Midbrain (tissue), 1 donor: ENCODE measurements around the gene ABAT.
A peak's percentile ranks its signal among the peaks of the same experiment; 100 is the strongest.
"Not testable (repeated sequence)": the region's sequence is repeated elsewhere in the genome, so short reads cannot be mapped to it uniquely, and the experiment has no call there.

Experiments used
- DNase-seq: peaks from one replicate; lab custom pipeline; 2025; lab: John Stamatoyannopoulos, UW

ABAT gene

GRCh38 chr16:8785408-8785807 is 111.0 kb downstream of the ABAT start:
- no peak for DNase-seq

GRCh38 chr16:8786316-8786715 is 111.9 kb downstream of the ABAT start:
- not testable (repeated sequence) for DNase-seq

- no peak for DNase-seq
Observed at GRCh38 chr16:8788578-8789172, 114.3 kb downstream of the ABAT start.

GRCh38 chr16:8795091-8795490 is 120.7 kb downstream of the ABAT start:
- DNase-seq: no peak

- DNase-seq: no peak
Observed at GRCh38 chr16:8795818-8796217, 121.4 kb downstream of the ABAT start.

GRCh38 chr16:8796469-8797363 is 122.3 kb downstream of the ABAT start:
- DNase-seq: no peak

GRCh38 chr16:8797364-8798173 is 123.2 kb downstream of the ABAT start, which contains the start of the genes PMM2 and TMEM186:
PMM2 (plus strand) TSS chr16:8797839; CDS start chr16:8797883, 44 bp downstream.
TMEM186 (minus strand) TSS chr16:8797639; CDS start chr16:8797614, 25 bp downstream.
- peak; percentile 98 for DNase-seq

- DNase-seq: no peak
Observed at GRCh38 chr16:8798174-8798527, 123.7 kb downstream of the ABAT start.

- no peak for DNase-seq
Observed at GRCh38 chr16:8798535-8799157, 124.2 kb downstream of the ABAT start.

GRCh38 chr16:8801701-8802100 is 127.3 kb downstream of the ABAT start:
- no peak for DNase-seq

GRCh38 chr16:8803733-8804132 is 129.3 kb downstream of the ABAT start:
- DNase-seq: not testable (repeated sequence)

GRCh38 chr16:8804313-8804712 is 129.9 kb downstream of the ABAT start:
- no peak for DNase-seq

- DNase-seq: no peak
Observed at GRCh38 chr16:8806272-8806983, 132.0 kb downstream of the ABAT start.

GRCh38 chr16:8807189-8807588 is 132.8 kb downstream of the ABAT start:
- DNase-seq: no peak

- no peak for DNase-seq
Observed at GRCh38 chr16:8808009-8808408, 133.6 kb downstream of the ABAT start.

- DNase-seq: no peak
Observed at GRCh38 chr16:8808613-8809353, 134.4 kb downstream of the ABAT start.

- no peak for DNase-seq
Observed at GRCh38 chr16:8812162-8812843, 137.9 kb downstream of the ABAT start.

- no peak for DNase-seq
Observed at GRCh38 chr16:8814095-8814806, 139.8 kb downstream of the ABAT start.

- no peak for DNase-seq
Observed at GRCh38 chr16:8816967-8817655, 142.7 kb downstream of the ABAT start.
